PC-9 (cell line): ENCODE data around the gene ANKRD6. TPM values are rescaled to one million over a fixed set of nuclear protein-coding genes. Genes with fewer than 3 reads are reported as not detected.

Source experiments
- BruUV-seq: library from RNA; stranded (reverse); fragments of 400-500 nt; replicated peaks from 2 replicates; lab custom pipeline; 2021; lab: Mats Ljungman, UMichigan
- CTCF ChIA-PET: fragments of 300-600 bp; sonication (Branson Sonifier 250); formaldehyde crosslinking; loops from one replicate; lab custom pipeline; 2022; ENCODE audit warnings: antibody characterized with exemption; lab: Charles Lee
- POLR2A ChIA-PET: fragments of 300-600 bp; sonication (Branson Sonifier 250); formaldehyde crosslinking; loops from one replicate; lab custom pipeline; 2022; ENCODE audit warnings: antibody characterized with exemption; ENCODE audit not compliant: unreplicated experiment; lab: Charles Lee
- DNase-seq, 2 experiments: peaks; one replicate each; pipeline versions ENCODE4 v3.0.0 to v3.0.0-alpha.2; 2015 to 2022; ENCODE audit warnings: mixed read lengths in 1 of 2
- H2AFZ ChIP-seq: fragments of 200-600 bp; sonication (generic); 2 replicates; pipeline ENCODE4 v1.8.1; 2017; ENCODE audit warnings: antibody characterized with exemption
- H3F3A ChIP-seq: fragments of 200-600 bp; sonication (generic); 2 replicates; pipeline ENCODE4 v1.8.1; 2017; ENCODE audit warnings: antibody characterized with exemption, mild to moderate bottlenecking, low read depth; ENCODE audit not compliant: insufficient read depth
- H3K27ac ChIP-seq: fragments of 200-600 bp; sonication (generic); 2 replicates; pipeline ENCODE4 v1.6.1; 2016; ENCODE audit warnings: mixed run types
- H3K27me3 ChIP-seq: fragments of 200-600 bp; sonication (generic); 2 replicates; pipeline ENCODE4 v1.6.1; 2016; ENCODE audit warnings: low read depth, mixed run types; ENCODE audit not compliant: insufficient read depth
- H3K36me3 ChIP-seq: fragments of 200-600 bp; sonication (generic); 2 replicates; pipeline ENCODE4 v1.6.1; 2016; ENCODE audit warnings: low read depth, mixed run types
- H3K4me1 ChIP-seq: fragments of 200-600 bp; sonication (generic); replicated peaks from 2 replicates; pipeline ENCODE4 v1.6.1; 2016; ENCODE audit warnings: mixed run types; ENCODE audit not compliant: insufficient read depth
- H3K4me2 ChIP-seq: fragments of 200-600 bp; sonication (generic); 2 replicates; pipeline ENCODE4 v1.6.1; 2017; ENCODE audit warnings: mixed run types
- H3K4me3 ChIP-seq: fragments of 200-600 bp; sonication (generic); 2 replicates; pipeline ENCODE4 v1.6.1; 2016; ENCODE audit warnings: mixed run types
- H3K79me2 ChIP-seq: fragments of 200-600 bp; sonication (generic); 2 replicates; pipeline ENCODE4 v1.6.1; 2017; ENCODE audit warnings: low read depth, mixed run types
- H3K9me2 ChIP-seq: fragments of 200-600 bp; sonication (generic); 2 replicates; pipeline ENCODE4 v1.8.1; 2017; ENCODE audit warnings: mild to moderate bottlenecking; ENCODE audit not compliant: insufficient read depth
- H3K9me3 ChIP-seq: fragments of 200-600 bp; sonication (generic); 2 replicates; pipeline ENCODE4 v1.8.1; 2016; ENCODE audit warnings: low read depth; ENCODE audit not compliant: insufficient read depth
- H4K20me1 ChIP-seq: fragments of 200-600 bp; sonication (generic); 2 replicates; pipeline ENCODE4 v1.8.1; 2017; ENCODE audit not compliant: insufficient read depth
- EZH2 ChIP-seq: fragments of 200-600 bp; sonication (generic); IDR thresholded peaks from 2 replicates; pipeline ENCODE4 v1.8.0; 2017; ENCODE audit warnings: antibody characterized with exemption, low read depth
- intact Hi-C: fragments of 100-400 bp; cut with micrococcal nuclease; formaldehyde crosslinking; loops from one replicate; pipeline ENCODE4 v1.10.0; 2022; ENCODE audit not compliant: unreplicated experiment
- total RNA-seq: library from RNA; stranded (reverse); gene quantifications from 2 replicates; pipeline ENCODE4 v1.2.3, GENCODE V29; 2021
- TF ChIP-seq, protein P1 (sequence below): fragments of 200-600 bp; sonication (generic); conservative IDR thresholded peaks from 2 replicates; pipeline ENCODE4 v1.6.1; 2017; ENCODE audit warnings: mixed run types, antibody characterized with exemption, mild to moderate bottlenecking, moderate library complexity

The ANKRD6 gene
- total RNA-seq, 1 experiment from 2014 or later = 1.8 TPM

- no peaks in the 10 kb centered on the region for H3F3A ChIP-seq
- intact Hi-C loops = no loop called here
- H2AFZ ChIP-seq = no peak overlapping the region
- H3K79me2 ChIP-seq = no peaks in the 10 kb centered on the region
- H3K9me2 ChIP-seq = no peaks in the 10 kb centered on the region
- H3K4me1 ChIP-seq = peaks cover 8% of the 10 kb centered on the region
- H3K36me3 ChIP-seq = no peaks in the 10 kb centered on the region
- H3K27me3 ChIP-seq = no peaks in the 10 kb centered on the region
- TF ChIP-seq, protein P1, sequence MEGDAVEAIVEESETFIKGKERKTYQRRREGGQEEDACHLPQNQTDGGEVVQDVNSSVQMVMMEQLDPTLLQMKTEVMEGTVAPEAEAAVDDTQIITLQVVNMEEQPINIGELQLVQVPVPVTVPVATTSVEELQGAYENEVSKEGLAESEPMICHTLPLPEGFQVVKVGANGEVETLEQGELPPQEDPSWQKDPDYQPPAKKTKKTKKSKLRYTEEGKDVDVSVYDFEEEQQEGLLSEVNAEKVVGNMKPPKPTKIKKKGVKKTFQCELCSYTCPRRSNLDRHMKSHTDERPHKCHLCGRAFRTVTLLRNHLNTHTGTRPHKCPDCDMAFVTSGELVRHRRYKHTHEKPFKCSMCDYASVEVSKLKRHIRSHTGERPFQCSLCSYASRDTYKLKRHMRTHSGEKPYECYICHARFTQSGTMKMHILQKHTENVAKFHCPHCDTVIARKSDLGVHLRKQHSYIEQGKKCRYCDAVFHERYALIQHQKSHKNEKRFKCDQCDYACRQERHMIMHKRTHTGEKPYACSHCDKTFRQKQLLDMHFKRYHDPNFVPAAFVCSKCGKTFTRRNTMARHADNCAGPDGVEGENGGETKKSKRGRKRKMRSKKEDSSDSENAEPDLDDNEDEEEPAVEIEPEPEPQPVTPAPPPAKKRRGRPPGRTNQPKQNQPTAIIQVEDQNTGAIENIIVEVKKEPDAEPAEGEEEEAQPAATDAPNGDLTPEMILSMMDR = no peak
- no peak overlapping the region for H3K4me3 ChIP-seq
- no peaks in the 10 kb centered on the region for H3K9me3 ChIP-seq
- no peak overlapping the region for H3K4me2 ChIP-seq
- POLR2A ChIA-PET = no interaction called here
- H3K27ac ChIP-seq = no peak overlapping the region
- DNase-seq = peak in 1 of 2 experiments; percentile 46
- BruUV-seq = no TSS peak
- CTCF ChIA-PET = no interaction called here
- H4K20me1 ChIP-seq = no peaks in the 10 kb centered on the region
These were observed 89.8 kb downstream of the ANKRD6 start for GRCh38 chr6:89522778-89523177.

DNA sequence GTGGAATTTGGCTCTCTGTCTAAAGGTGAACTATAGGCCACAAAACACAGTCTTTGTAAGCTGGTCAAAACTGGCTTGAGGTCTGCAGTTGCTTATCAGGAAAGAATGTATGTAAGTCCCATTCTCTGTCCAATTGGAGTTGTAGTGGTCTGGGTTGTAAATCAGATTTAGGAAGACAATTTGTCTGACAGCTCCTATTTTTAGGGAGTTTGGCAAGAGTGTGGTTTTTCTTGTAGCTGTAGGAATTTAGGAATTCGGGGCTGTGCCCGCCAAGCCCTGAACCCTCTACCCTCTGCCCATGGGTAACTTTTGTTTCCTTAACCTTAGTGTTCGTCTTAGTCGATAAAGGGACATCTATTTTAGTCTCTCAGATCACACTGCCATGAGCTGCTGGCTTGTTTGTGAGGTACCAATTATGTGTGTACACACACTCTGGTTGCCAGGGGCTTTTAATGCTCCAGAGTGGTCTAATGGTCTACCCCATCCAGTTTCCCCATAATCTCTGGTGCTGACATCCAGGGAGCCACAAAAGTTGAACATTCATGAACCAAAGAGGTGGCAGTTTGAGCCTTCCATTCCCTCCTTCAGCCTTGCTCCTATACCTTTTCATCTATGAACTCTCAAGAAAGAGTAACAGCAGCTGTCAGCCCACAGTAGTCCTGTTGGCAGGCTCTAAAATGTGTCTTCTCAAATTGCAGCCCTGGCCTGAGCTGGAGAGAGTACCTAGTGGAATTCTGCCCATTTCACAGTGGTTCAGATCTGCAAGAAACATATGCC, 93.0 kb downstream of the ANKRD6 start:
- H3K9me2 ChIP-seq = no peaks in the 10 kb centered on the region
- no peak overlapping the region for H3K27ac ChIP-seq
- H4K20me1 ChIP-seq = no peaks in the 10 kb centered on the region
- TF ChIP-seq, protein P1 = no peak
- no peak for TF ChIP-seq EZH2
- no peaks in the 10 kb centered on the region for H3K27me3 ChIP-seq
- no peaks in the 10 kb centered on the region for H3F3A ChIP-seq
- no peak for DNase-seq
- H3K4me1 ChIP-seq = peaks cover 8% of the 10 kb centered on the region
- intact Hi-C loops = no loop called here
- no peaks in the 10 kb centered on the region for H3K79me2 ChIP-seq
- no TSS peak for BruUV-seq
- POLR2A ChIA-PET = no interaction called here
- no peak overlapping the region for H3K4me3 ChIP-seq
- CTCF ChIA-PET = no interaction called here
- H3K9me3 ChIP-seq = no peaks in the 10 kb centered on the region
- no peak overlapping the region for H2AFZ ChIP-seq
- no peaks in the 10 kb centered on the region for H3K36me3 ChIP-seq
- no peak overlapping the region for H3K4me2 ChIP-seq

DNA sequence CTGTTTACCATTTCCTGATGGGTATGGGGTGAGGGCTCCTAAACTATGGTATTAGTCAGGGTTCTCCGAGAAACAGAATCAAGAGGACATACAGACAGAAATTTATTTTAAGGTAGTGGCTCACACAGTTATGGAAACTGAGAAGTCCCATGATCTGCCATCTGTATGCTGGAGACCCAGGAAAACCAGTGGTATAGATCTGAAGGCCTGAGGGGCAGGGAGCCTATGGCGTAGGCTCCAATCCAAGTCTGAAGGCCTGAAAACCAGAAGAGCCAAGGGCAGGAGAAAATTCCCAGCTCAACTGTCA, 93.6 kb downstream of the ANKRD6 start:
- Histone ChIP-seq H3F3A (no peaks in the 10 kb centered on the region), H3K4me1 (peaks cover 8% of the 10 kb centered on the region), H3K4me2 (no peak overlapping the region), H3K36me3 (no peaks in the 10 kb centered on the region), H3K9me2 (no peaks in the 10 kb centered on the region), H3K4me3 (no peak overlapping the region), H4K20me1 (no peaks in the 10 kb centered on the region), H3K27ac (no peak overlapping the region), H3K79me2 (no peaks in the 10 kb centered on the region), H2AFZ (no peak overlapping the region), H3K27me3 (no peaks in the 10 kb centered on the region), H3K9me3 (no peaks in the 10 kb centered on the region)
- TF ChIP-seq, protein P1 = no peak
- TF ChIP-seq EZH2 = no peak
- BruUV-seq = no TSS peak
- no peak for DNase-seq
- intact Hi-C loops = no loop called here
- ChIA-PET CTCF (no interaction called here), POLR2A (no interaction called here)
